GM12874 (cell line): ENCODE measurements around the gene CD63.

Experiments used
- TF ChIP-seq, protein P1 (sequence below): IDR thresholded peaks from 2 replicates; pipeline ENCODE4 v1.5.1; 2011; ENCODE audit warnings: low read depth, mild to moderate bottlenecking, control low read depth, low read length, moderate library complexity; ENCODE audit not compliant: insufficient read depth

The CD63 gene

DNA sequence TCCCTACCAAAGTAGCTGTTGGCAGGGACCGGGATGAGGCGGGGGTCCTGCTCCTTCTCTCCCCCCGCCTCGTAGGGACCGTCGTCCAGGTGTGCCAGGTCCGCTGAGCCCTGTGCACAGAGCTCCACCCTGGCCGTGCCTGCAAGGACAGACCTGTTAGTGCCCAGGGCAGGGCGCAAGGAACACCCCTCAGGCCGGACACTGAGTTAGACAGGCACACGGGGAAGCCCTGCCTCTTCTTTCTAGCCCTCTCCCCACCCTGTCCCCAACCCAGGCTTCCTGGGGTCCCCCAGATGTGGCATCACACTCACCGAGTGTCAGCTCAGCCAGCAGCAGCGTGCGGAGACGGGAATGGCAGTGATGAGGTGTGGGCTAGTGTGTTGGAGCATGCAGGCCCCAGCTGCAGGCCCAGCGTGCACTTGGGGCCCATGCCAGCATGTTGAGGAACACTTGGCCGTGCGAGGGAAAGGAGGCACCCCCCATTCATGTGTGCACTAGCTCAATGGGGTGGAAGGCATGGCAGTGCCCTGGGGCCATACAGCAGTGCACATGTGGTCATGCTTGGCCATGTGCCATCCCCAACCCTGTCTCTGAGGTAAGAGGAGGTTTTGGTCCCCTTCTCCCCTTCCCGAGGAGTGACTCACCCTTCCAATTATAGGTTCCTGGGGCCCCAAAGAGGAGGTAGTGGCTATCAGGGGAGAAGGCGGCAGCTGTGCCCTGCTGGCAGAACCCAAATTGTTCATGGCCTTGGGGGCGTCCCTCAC is 28.4 kb downstream of the CD63 start:
- TF ChIP-seq, protein P1, sequence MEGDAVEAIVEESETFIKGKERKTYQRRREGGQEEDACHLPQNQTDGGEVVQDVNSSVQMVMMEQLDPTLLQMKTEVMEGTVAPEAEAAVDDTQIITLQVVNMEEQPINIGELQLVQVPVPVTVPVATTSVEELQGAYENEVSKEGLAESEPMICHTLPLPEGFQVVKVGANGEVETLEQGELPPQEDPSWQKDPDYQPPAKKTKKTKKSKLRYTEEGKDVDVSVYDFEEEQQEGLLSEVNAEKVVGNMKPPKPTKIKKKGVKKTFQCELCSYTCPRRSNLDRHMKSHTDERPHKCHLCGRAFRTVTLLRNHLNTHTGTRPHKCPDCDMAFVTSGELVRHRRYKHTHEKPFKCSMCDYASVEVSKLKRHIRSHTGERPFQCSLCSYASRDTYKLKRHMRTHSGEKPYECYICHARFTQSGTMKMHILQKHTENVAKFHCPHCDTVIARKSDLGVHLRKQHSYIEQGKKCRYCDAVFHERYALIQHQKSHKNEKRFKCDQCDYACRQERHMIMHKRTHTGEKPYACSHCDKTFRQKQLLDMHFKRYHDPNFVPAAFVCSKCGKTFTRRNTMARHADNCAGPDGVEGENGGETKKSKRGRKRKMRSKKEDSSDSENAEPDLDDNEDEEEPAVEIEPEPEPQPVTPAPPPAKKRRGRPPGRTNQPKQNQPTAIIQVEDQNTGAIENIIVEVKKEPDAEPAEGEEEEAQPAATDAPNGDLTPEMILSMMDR = no peak

DNA sequence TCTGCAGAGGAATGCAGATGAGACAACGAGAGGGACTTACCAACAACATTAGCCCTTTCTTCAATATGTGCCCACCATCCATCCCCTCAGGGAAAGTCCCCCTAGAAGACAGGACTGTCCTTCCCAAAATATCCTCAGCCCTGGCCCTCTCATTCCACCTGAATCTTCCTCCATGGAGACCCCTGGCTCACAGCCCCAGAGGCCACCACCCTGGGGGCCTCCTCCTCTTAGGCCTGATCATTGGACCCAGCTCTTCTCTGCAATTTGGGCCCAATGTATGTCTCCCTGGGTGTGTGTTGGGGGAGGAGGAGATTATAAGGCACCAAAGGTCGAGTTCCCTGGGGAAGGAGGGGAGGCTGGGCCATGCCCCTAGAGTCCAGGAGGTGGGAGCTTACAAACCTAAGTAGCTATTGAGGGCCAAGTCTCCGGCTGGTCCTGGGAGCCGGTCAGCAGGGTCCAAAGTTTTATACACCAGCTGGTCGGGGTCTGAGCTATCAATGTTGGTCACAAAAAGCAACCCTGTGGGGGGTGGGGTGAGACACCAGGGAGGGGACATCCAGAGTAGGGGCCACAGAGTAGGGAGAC is 29.2 kb downstream of the CD63 start:
- TF ChIP-seq, protein P1 = no peak

DNA sequence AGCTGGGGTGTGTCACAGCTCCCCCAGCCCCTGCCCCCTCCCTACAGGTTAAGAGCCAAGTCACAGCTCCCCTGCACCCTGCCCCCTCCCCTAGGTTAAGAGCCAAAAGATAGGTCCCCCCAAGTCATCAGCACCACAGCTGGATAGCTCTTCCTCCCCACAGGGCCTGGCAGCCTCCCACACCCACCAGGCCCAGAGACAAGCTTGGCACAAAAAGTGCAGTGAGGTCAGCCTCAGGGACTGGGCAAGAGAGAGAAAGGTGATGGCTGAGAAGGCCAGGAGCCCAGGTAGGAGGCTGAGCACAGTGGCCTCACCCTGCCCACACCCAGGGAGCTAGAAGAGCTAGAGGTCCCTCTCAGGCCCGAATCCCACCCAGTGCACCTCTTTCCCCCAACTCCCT is 29.8 kb downstream of the CD63 start:
- TF ChIP-seq, protein P1 = no peak

DNA sequence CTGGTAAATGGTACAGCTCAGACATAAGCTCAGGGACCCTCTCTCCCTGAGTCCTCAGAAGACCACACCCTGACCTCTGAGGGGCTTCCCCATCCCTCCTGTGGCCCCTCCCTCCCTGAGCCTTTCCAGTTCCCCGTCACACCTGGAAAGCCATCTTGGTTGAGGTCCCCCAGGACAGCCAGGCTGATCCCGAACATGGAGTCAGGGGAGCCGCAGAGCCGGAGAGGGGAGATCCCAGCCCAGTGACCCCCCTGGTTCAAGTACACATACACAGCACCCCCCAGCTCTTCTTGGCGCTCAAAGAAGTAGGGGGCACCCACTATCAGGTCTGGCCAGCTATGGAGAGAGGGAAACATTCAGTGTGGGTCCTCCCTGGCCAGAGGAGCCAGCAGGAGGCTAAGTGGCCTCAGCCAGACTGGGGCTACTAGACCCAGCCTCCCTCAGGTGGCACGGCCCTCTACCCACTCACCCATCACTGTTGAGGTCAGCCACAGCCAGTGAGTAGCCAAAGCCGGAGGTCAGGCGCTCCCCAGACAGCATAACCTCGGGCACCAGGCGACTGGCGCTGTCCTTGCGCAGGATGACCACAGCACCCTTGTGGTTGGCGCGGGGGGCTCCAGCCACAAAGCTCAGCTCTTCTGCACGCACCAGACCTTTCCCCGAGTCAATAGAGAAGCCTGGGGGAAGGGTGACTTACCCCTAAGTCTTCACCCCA is 30.4 kb downstream of the CD63 start:
- TF ChIP-seq, protein P1 = no peak

DNA sequence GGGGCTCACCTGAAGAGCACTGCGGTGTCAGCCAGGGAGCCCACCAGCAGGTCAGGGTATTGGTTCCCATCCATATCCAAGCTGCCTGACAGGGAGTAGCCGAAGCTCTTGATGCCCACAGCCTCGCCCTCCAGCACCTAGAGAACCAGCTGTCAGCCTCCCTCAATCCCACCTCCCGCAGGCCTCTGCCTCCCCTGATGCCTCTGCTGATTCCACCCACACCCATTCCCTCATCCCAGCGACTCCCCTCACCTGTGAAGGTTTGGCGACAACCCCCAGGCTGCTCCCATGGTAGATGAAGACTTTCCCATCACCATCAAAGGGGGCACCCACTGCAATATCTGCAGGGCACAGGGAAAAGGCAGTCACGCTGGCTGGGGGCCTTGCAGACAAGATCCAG is 31.1 kb downstream of the CD63 start:
- TF ChIP-seq, protein P1 = no peak

DNA sequence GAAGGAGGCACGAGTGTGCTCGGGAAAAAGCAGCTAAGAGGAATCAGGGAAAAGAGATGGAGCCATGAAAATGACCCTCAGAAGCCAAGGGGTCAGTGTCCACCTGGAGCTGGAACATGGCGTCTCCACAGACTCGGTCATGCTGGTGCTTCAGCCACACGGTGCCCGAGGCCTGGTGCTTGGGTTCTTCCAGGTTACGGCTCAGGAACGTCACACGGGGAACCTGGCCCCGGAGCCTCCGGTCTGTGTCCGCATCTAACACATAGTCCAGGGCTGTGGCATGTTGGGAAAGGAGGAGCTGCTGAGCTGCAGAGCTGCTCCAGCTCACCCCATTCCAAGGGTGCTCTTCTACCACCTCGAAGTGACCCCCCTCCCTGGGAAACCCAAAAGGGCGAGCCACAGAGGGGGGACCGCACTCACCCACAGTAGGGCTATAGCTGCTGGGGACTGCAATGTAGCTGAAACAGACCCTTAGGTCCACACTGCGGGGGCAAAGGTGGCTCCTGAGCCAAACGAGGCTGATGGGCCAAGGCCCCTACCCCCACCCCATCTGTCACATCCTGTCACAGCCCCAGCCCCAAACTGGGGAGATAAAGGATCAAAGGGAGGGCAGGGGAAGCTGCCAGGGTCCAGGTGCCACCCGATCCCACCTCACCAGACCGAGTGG is 31.9 kb downstream of the CD63 start:
- TF ChIP-seq, protein P1 = no peak

DNA sequence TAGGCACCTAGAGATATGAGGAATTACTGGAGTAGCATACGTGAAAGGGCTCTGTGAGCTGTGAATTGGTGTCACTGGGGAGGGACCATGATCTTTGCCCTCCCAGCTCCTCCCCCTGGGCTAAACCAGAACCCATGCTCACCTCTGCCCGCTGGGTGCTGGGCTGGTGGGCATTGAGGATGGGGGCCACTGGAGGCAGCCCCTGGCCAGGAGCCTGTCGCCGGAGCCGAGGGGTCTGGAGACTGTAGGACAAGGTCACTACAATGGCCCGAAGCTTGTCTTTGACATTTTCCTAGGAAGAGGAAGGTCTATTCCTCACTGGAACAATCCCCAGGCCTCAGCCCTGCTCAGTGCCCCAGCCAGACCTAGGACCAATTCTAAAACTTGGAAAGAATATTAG is 32.7 kb downstream of the CD63 start:
- TF ChIP-seq, protein P1 = no peak
